Measurements from ENCODE around the gene SPOCK1.

DNA sequence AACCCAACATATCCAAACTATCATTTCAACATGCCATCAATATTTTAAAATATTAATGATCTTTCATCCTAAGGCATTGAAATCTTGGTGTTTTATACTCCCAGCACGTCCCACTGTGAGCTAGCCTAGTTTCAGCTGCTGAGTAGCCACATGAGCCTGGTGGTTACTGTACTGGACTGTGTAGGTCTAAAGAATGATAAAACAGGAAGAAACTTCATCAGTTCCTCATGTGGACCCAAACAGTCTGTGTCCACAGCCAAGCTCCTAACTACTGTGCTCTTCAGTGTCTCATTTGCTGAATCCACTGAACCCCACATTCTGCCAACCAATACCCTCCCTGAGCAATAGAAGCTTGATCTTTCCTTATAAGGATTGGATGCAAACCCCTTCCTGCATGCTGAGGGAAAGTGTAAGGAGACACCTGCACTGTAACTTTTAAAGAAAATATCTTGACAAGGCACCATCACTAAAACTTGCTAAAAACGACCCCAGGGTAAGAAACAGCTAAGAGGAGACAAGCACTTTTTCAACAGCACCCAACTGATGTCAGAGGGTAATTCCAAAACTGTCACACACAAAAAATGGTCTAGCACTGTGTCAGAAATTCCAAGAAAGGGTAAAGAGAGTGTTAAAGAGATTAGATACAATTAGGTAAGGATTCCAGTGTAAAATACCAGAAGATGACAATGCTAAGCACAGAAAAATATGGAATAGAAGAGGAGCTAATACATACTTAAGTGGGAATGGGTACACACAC lies 126.9 kb downstream of the SPOCK1 start:
- TF ChIP-seq ZNF772 (CRISPR knock-in tag; IDR thresholded peaks at IDR 0.05) (no peak), CEBPB (IDR thresholded peaks at IDR 0.05; ENCODE audit: borderline replicate concordance, low read depth, low read length) (no peak), ZSCAN29 (CRISPR knock-in tag; conservative IDR thresholded peaks at IDR 0.05) (no peak), MAX (IDR thresholded peaks at IDR 0.05) (no peak), ATF2 (CRISPR knock-in tag; IDR thresholded peaks at IDR 0.05) (no peak), RCOR2 (CRISPR knock-in tag; IDR thresholded peaks at IDR 0.05) (no peak), BRD4 (CRISPR knock-in tag; IDR thresholded peaks at IDR 0.05) (no peak), ZNF687 (CRISPR knock-in tag; IDR thresholded peaks at IDR 0.05) (no peak), ESRRA (CRISPR knock-in tag; IDR thresholded peaks at IDR 0.05; ENCODE audit: low read depth) (no peak)
- TF ChIP-seq, protein P1, sequence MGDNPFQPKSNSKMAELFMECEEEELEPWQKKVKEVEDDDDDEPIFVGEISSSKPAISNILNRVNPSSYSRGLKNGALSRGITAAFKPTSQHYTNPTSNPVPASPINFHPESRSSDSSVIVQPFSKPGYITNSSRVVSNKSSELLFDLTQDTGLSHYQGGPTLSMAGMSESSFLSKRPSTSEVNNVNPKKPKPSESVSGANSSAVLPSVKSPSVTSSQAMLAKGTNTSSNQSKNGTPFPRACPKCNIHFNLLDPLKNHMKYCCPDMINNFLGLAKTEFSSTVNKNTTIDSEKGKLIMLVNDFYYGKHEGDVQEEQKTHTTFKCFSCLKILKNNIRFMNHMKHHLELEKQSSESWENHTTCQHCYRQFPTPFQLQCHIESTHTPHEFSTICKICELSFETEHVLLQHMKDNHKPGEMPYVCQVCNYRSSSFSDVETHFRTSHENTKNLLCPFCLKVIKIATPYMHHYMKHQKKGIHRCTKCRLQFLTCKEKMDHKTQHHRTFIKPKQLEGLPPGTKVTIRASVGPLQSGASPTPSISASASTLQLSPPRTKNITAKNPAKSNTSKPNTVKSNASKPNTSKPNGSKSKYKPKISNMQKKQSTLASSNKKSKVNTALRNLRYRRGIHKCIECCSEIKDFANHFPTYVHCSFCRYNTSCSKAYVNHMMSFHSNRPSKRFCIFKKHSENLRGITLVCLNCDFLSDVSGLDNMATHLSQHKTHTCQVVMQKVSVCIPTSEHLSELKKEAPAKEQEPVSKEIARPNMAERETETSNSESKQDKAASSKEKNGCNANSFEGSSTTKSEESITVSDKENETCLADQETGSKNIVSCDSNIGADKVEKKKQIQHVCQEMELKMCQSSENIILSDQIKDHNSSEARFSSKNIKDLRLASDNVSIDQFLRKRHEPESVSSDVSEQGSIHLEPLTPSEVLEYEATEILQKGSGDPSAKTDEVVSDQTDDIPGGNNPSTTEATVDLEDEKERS (CRISPR knock-in tag; IDR thresholded peaks at IDR 0.05), result no peak
- TF ChIP-seq, protein P2, sequence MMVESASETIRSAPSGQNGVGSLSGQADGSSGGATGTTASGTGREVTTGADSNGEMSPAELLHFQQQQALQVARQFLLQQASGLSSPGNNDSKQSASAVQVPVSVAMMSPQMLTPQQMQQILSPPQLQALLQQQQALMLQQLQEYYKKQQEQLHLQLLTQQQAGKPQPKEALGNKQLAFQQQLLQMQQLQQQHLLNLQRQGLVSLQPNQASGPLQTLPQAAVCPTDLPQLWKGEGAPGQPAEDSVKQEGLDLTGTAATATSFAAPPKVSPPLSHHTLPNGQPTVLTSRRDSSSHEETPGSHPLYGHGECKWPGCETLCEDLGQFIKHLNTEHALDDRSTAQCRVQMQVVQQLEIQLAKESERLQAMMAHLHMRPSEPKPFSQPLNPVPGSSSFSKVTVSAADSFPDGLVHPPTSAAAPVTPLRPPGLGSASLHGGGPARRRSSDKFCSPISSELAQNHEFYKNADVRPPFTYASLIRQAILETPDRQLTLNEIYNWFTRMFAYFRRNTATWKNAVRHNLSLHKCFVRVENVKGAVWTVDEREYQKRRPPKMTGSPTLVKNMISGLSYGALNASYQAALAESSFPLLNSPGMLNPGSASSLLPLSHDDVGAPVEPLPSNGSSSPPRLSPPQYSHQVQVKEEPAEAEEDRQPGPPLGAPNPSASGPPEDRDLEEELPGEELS (CRISPR knock-in tag; IDR thresholded peaks at IDR 0.05), result no peak
